A549 (cell line): ENCODE data around the gene TCP11L2.

Experiments used
- JUNB ChIP-seq: fragments of >200 bp; sonication (Bioruptor Twin); formaldehyde crosslinking; IDR thresholded peaks from 2 replicates; pipeline ENCODE4 v1.6.1; 2016
- RAD21 ChIP-seq, 2 experiments: fragments of >200 bp in 1 of 2; sonication (Bioruptor Twin) in 1 of 2; formaldehyde crosslinking in 1 of 2; IDR thresholded peaks in 1 of 2; conservative IDR thresholded peaks in 1 of 2; 2 replicates in 1 of 2; 3 replicates in 1 of 2; pipeline ENCODE4 v1.6.1; 2012 to 2018; ENCODE audit warnings: inconsistent platforms in 1 of 2

- TF ChIP-seq JUNB (no peak), RAD21 (conservative IDR thresholded peaks at IDR 0.05 in 1 of 2, IDR thresholded peaks at IDR 0.05 in 1 of 2) (no peak)
Measured at GRCh38 chr12:106323537-106323936, 21.0 kb downstream of the TCP11L2 start.
